Gastrocnemius medialis (tissue), 4 donors: ENCODE measurements around the gene CLDN6. TPM values are rescaled to one million over a fixed set of nuclear protein-coding genes. Genes with fewer than 3 reads are reported as not detected.

Experiments used
- ATAC-seq, 2 donors: fragments of 150-250 bp; one replicate each; pipeline ENCODE4 v1.9.1; 2016
- DNase-seq, 2 donors: peaks; one replicate each; pipeline ENCODE4 v3.0.0-alpha.2; 2019
- H3K27ac ChIP-seq, 4 donors: fragments of 200-600 bp; sonication (generic); 1 replicate in 1 of 4; 2 replicates in 3 of 4; pipeline ENCODE4 v1.5.1; 2016 to 2018; ENCODE audit warnings: mild to moderate bottlenecking in 2 of 4, moderate library complexity in 1 of 4
- H3K27me3 ChIP-seq, 3 donors: fragments of 200-600 bp; sonication (generic) in 2 of 3; 1 replicate in 1 of 3; 2 replicates in 2 of 3; pipeline versions ENCODE4 v1.5.1 to v1.6.0; 2016 to 2019; ENCODE audit warnings: mild to moderate bottlenecking in 1 of 3, moderate library complexity in 1 of 3
- H3K36me3 ChIP-seq, 2 donors: fragments of 200-600 bp; sonication (generic) in 1 of 2; one replicate each; pipeline ENCODE4 v1.5.1; 2017 to 2018
- H3K4me1 ChIP-seq, 2 donors: fragments of 200-600 bp; sonication (generic) in 1 of 2; one replicate each; pipeline ENCODE4 v1.5.1; 2016 to 2017; ENCODE audit warnings: mild to moderate bottlenecking in 2 of 2
- H3K4me3 ChIP-seq, 4 donors: fragments of 200-600 bp; sonication (generic) in 3 of 4; 1 replicate in 1 of 4; 2 replicates in 3 of 4; pipeline ENCODE4 v1.5.1; 2016 to 2019; ENCODE audit warnings: mild to moderate bottlenecking in 2 of 4
- H3K9me3 ChIP-seq, 3 donors: fragments of 200-600 bp; sonication (generic) in 2 of 3; 1 replicate in 1 of 3; 2 replicates in 2 of 3; pipeline ENCODE4 v1.5.1; 2016 to 2019
- CTCF ChIP-seq, 5 experiments: fragments of 450-650 bp in 3 of 5; fragments of 200-600 bp in 2 of 5; sonication (generic) in 2 of 5; IDR thresholded peaks in 4 of 5; conservative IDR thresholded peaks in 1 of 5; 1 replicate in 4 of 5; 2 replicates in 1 of 5; pipeline ENCODE4 v1.5.1; 2016 to 2019; ENCODE audit warnings: antibody characterized with exemption in 5 of 5, mild to moderate bottlenecking in 3 of 5, moderate library complexity in 3 of 5
- POLR2A ChIP-seq, 2 donors: fragments of 450-650 bp; IDR thresholded peaks; one replicate each; pipeline ENCODE4 v1.6.1; 2017; ENCODE audit warnings: antibody characterized with exemption in 2 of 2, mild to moderate bottlenecking in 2 of 2, moderate library complexity in 2 of 2
- in situ Hi-C, 4 donors: fragments of 200-750 bp; cut with MboI; loops; one replicate each; pipeline versions ENCODE4 v1.15.0 to v1.8.0; 2017; ENCODE audit warnings: low sequenced_read_pairs in 4 of 4
- intact Hi-C: fragments of 100-400 bp; cut with DNase I; formaldehyde crosslinking; loops from one replicate; pipeline ENCODE4 v1.15.1; 2023; ENCODE audit warnings: low total_unique reads
- total RNA-seq, 4 donors: library from RNA; depleted of rRNA; stranded (reverse); fragments of >200 nt; gene quantifications; one replicate each; pipeline versions ENCODE4 v1.1.0 to v1.2.3, GENCODE V29; 2016

The CLDN6 gene
- total RNA-seq, 4 donors from 2014 or later = 0.55 TPM; not detected in 3

GRCh38 chr16:2975161-2975795, 42.7 kb downstream of the CLDN6 start:
- DNase-seq (no peak), ATAC-seq (no peak)
- TF ChIP-seq POLR2A (IDR thresholded peaks at IDR 0.05) (no peak), CTCF (IDR thresholded peaks at IDR 0.05 in 4 of 5, conservative IDR thresholded peaks at IDR 0.05 in 1 of 5) (no peak)
- H3K36me3 ChIP-seq = no peaks in the 10 kb centered on the region
- peaks cover 2 to 12% of the 10 kb centered on the region in 2 donors for H3K4me1 ChIP-seq
- no peak overlapping the region for H3K27ac ChIP-seq
- no peaks in the 10 kb centered on the region for H3K9me3 ChIP-seq
- in situ Hi-C loops (no loop called here), intact Hi-C loops (no loop called here)
- no peak overlapping the region for H3K4me3 ChIP-seq
- H3K27me3 ChIP-seq = peaks cover 0 to 6% (median 3%) of the 10 kb centered on the region in 3 donors

DNA sequence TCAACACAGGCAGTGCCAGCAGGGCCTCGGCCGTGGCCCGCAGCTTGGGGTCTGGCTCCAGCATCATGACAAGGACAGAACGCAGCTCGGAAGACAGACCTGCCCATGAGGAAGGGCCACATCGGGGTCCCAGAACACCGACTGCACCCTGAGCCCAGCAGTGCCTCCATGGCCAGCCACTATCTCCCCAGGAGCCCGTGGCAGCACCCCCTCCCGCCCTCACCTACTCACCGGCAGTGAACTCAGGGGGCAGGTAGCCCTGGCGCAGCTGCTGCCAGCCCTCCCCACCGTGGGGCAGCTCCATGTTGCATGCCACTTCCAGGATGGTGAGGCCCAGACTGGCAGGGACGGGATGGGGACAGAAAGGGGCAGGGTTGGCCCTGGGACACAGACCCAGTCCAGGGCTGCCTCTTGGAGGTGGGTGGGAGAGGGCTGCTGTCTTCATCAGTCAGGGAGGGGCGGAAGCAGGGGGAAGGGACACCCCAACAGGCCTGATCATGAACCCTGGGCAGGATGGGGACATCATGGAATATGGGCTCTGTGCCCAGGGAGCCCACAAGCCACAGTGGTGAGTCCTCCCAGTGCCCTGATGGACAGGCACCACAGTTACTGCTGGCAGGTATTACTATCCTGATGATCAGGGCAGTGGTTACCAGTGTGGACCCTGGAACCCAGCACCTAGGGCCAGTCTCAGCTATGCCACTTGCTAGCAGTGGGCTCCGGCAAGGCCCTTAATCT, 43.5 kb downstream of the CLDN6 start:
- DNase-seq (no peak), ATAC-seq (no peak)
- in situ Hi-C loops (no loop called here), intact Hi-C loops (no loop called here)
- no peaks in the 10 kb centered on the region for H3K36me3 ChIP-seq
- H3K27ac ChIP-seq = no peak overlapping the region
- TF ChIP-seq POLR2A (IDR thresholded peaks at IDR 0.05) (no peak), CTCF (IDR thresholded peaks at IDR 0.05 in 4 of 5, conservative IDR thresholded peaks at IDR 0.05 in 1 of 5) (no peak)
- peaks cover 5 to 14% of the 10 kb centered on the region in 2 donors for H3K4me1 ChIP-seq
- no peaks in the 10 kb centered on the region for H3K9me3 ChIP-seq
- peaks cover 0 to 4% (median 3%) of the 10 kb centered on the region in 3 donors for H3K27me3 ChIP-seq
- no peak overlapping the region for H3K4me3 ChIP-seq

- H3K27ac ChIP-seq = no peak overlapping the region
- DNase-seq (no peak), ATAC-seq (no peak)
- no peaks in the 10 kb centered on the region for H3K9me3 ChIP-seq
- no peak overlapping the region for H3K4me3 ChIP-seq
- in situ Hi-C loops = no loop called here
- peaks cover 5 to 15% of the 10 kb centered on the region in 2 donors for H3K4me1 ChIP-seq
- intact Hi-C loops = no loop called here
- TF ChIP-seq CTCF (IDR thresholded peaks at IDR 0.05 in 4 of 5, conservative IDR thresholded peaks at IDR 0.05 in 1 of 5) (no peak), POLR2A (IDR thresholded peaks at IDR 0.05) (no peak)
- H3K36me3 ChIP-seq = no peaks in the 10 kb centered on the region
- H3K27me3 ChIP-seq = no peaks in the 10 kb centered on the region
Observed at GRCh38 chr16:2973605-2974318, 44.2 kb downstream of the CLDN6 start.

- H3K4me1 ChIP-seq = peaks cover 9 to 21% of the 10 kb centered on the region in 2 donors
- H3K4me3 ChIP-seq = no peak overlapping the region
- ATAC-seq (no peak), DNase-seq (no peak)
- no peak overlapping the region for H3K27ac ChIP-seq
- H3K36me3 ChIP-seq = no peaks in the 10 kb centered on the region
- in situ Hi-C loops = no loop called here
- H3K9me3 ChIP-seq = no peaks in the 10 kb centered on the region
- intact Hi-C loops = no loop called here
- TF ChIP-seq CTCF (IDR thresholded peaks at IDR 0.05 in 4 of 5, conservative IDR thresholded peaks at IDR 0.05 in 1 of 5) (no peak), POLR2A (IDR thresholded peaks at IDR 0.05) (no peak)
- H3K27me3 ChIP-seq = peaks cover 3 to 4% (median 3%) of the 10 kb centered on the region in 3 donors
Observed at GRCh38 chr16:2973093-2973492, 44.9 kb downstream of the CLDN6 start.
